RWPE1 (cell line): Measurements from ENCODE around the gene WDTC1.
A peak's percentile ranks its signal among the peaks of the same experiment; 100 is the strongest.

ENCODE experiments used
- CTCF ChIA-PET: fragments of 350-600 bp; sonication (Branson Sonifier 250); formaldehyde crosslinking; extraction: SDS; loops from one replicate; lab custom pipeline; 2021; lab: Yijun Ruan, JAX
- POLR2A ChIA-PET: fragments of 400-600 bp; formaldehyde crosslinking; extraction: SDS; loops from one replicate; lab custom pipeline; 2020; ENCODE audit warnings: antibody characterized with exemption; ENCODE audit not compliant: low non-redundant PET; lab: Yijun Ruan, JAX
- DNase-seq: peaks from one replicate; pipeline ENCODE4 v3.0.0; 2012; ENCODE audit warnings: low spot score
- H3K27ac ChIP-seq: fragments of 450-650 bp; 2 replicates; pipeline ENCODE4 v1.5.1; 2017
- CTCF ChIP-seq: fragments of 450-650 bp; conservative IDR thresholded peaks from 2 replicates; pipeline ENCODE4 v1.5.1; 2017; ENCODE audit warnings: low read depth, mild to moderate bottlenecking

The WDTC1 gene

GRCh38 chr1:27353629-27354028 lies 119.2 kb downstream of the WDTC1 start:
- CTCF ChIA-PET: interaction anchor here (0.8 kb wide), 1 partner anchor 53 kb away, joined by 3 read pairs; no protein-coding TSS in a partner anchor
- no peak for TF ChIP-seq CTCF
- H3K27ac ChIP-seq: peak overlapping the region; percentile 98
- POLR2A ChIA-PET: no interaction called here
- DNase-seq: no peak

- no peak for DNase-seq
- H3K27ac ChIP-seq: peak overlapping the region; percentile 98
Measured at GRCh38 chr1:27355683-27356082, 121.3 kb downstream of the WDTC1 start.

GRCh38 chr1:27356277-27356618 lies 121.8 kb downstream of the WDTC1 start:
- peak overlapping the region; percentile 98 for H3K27ac ChIP-seq
- no peak for TF ChIP-seq CTCF
- ChIA-PET POLR2A (no interaction called here), CTCF (interaction anchor here (0.6 to 4.9 kb wide), 2 partner anchors 56 to 252 kb away, joined by 6 to 21 read pairs; no protein-coding TSS in a partner anchor)
- no peak for DNase-seq

More at GRCh38 chr1:27355683-27356082, 121.3 kb downstream of the WDTC1 start:
- CTCF ChIA-PET: interaction anchor here (0.6 to 4.9 kb wide), 2 partner anchors 56 to 161 kb away, joined by 3 to 21 read pairs; no protein-coding TSS in a partner anchor
- POLR2A ChIA-PET: no interaction called here
- no peak for TF ChIP-seq CTCF

GRCh38 chr1:27356619-27357280 lies 122.3 kb downstream of the WDTC1 start:
- H3K27ac ChIP-seq: peak overlapping the region; percentile 98
- TF ChIP-seq CTCF: no peak
- CTCF ChIA-PET: interaction anchor here (0.5 to 4.9 kb wide), 16 partner anchors 8 to 782 kb away, joined by 3 to 21 read pairs (median 5); no protein-coding TSS in a partner anchor
- POLR2A ChIA-PET: no interaction called here
- DNase-seq: no peak

GRCh38 chr1:27357281-27358037 lies 123.0 kb downstream of the WDTC1 start:
- peak overlapping the region; percentile 98 for H3K27ac ChIP-seq
- CTCF ChIA-PET: interaction anchor here (0.5 to 4.9 kb wide), 20 partner anchors 8 to 781 kb away, joined by 3 to 21 read pairs (median 4); no protein-coding TSS in a partner anchor
- peak; percentile 77 for DNase-seq
- POLR2A ChIA-PET: interaction anchor here (1.7 kb wide), 1 partner anchor 9 kb away, joined by 5 read pairs; the partner anchor contains the start of gene MAP3K6
- TF ChIP-seq CTCF: peak; percentile 92
